ENCODE data around the gene MICALL2.
"Not testable (repeated sequence)": the region's sequence is repeated elsewhere in the genome, so short reads cannot be mapped to it uniquely, and the experiment has no call there.

Gene MICALL2

GRCh38 chr7:1447112-1447511 is 12.2 kb downstream of the MICALL2 start:
- DNase-seq: no peak

GRCh38 chr7:1446620-1447032 is 12.6 kb downstream of the MICALL2 start:
- no peak for DNase-seq

- not testable (repeated sequence) for DNase-seq
These were observed 13.2 kb downstream of the MICALL2 start for GRCh38 chr7:1446026-1446425.

GRCh38 chr7:1445341-1445740 is 13.9 kb downstream of the MICALL2 start:
- no peak for DNase-seq

GRCh38 chr7:1444925-1445322 is 14.3 kb downstream of the MICALL2 start:
- DNase-seq: no peak

- DNase-seq: no peak
These were observed 14.9 kb downstream of the MICALL2 start for GRCh38 chr7:1444214-1444924.

- DNase-seq: not testable (repeated sequence)
These were observed 15.6 kb downstream of the MICALL2 start for GRCh38 chr7:1443587-1444200.

- DNase-seq: no peak
These were observed 16.7 kb downstream of the MICALL2 start for GRCh38 chr7:1442355-1443124.

GRCh38 chr7:1441615-1442354 is 17.5 kb downstream of the MICALL2 start:
- no peak for DNase-seq

- DNase-seq: no peak
These were observed 18.6 kb downstream of the MICALL2 start for GRCh38 chr7:1440620-1441019.

GRCh38 chr7:1439373-1440363 is 19.6 kb downstream of the MICALL2 start:
- no peak for DNase-seq

GRCh38 chr7:1438821-1439220 is 20.4 kb downstream of the MICALL2 start:
- DNase-seq: no peak

GRCh38 chr7:1438208-1438607 is 21.1 kb downstream of the MICALL2 start:
- DNase-seq: no peak

- DNase-seq: no peak
These were observed 22.0 kb downstream of the MICALL2 start for GRCh38 chr7:1437155-1437880.

GRCh38 chr7:1436608-1437007 is 22.7 kb downstream of the MICALL2 start:
- no peak for DNase-seq

- DNase-seq: no peak
These were observed 24.2 kb downstream of the MICALL2 start for GRCh38 chr7:1434891-1435670.

- DNase-seq: no peak
These were observed 25.0 kb downstream of the MICALL2 start for GRCh38 chr7:1434165-1434718.

- no peak for DNase-seq
These were observed 25.9 kb downstream of the MICALL2 start for GRCh38 chr7:1433128-1433920.

- peak; percentile 19 for DNase-seq
These were observed 26.7 kb downstream of the MICALL2 start for GRCh38 chr7:1432411-1433082.

All from amniotic stem cell (primary cell).